ENCODE measurements around the gene AP4E1.

Gene AP4E1

DNA sequence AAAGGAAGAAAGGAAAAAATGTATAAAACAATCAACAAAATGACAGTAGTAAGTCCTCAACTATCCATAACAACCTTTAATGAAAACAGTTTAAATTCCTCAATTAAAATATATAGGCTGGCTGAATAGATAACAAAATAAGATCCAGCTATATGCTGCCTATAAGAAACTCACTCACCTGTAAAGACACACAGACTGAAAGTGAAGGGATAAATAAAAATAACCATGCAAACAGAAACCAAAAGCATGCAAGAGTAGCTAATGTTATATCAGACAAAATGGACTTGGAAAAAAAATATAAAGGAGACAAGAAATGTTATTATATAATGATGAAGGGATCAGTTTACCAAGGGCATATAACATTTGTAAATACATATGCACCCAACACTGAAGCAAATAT lies 51.2 kb downstream of the AP4E1 start:
- ChIA-PET CTCF (interaction anchor here (0.7 to 0.9 kb wide), 2 partner anchors 14 to 203 kb away, joined by 3 to 4 read pairs; no protein-coding TSS in a partner anchor), POLR2A (no interaction called here)
- H3K4me3 ChIP-seq (ENCODE audit: low read depth, low read length): no peak overlapping the region
- DNase-seq (ENCODE audit: low read depth, low spot score): no peak
- TF ChIP-seq CTCF (IDR thresholded peaks at IDR 0.05; ENCODE audit: insufficient read depth, low read length, missing control alignments): no peak

GRCh38 chr15:50964075-50964474 lies 55.6 kb downstream of the AP4E1 start:
- CTCF ChIA-PET: no interaction called here

GRCh38 chr15:50968353-50968752 lies 59.9 kb downstream of the AP4E1 start:
- no peak for TF ChIP-seq CTCF (IDR thresholded peaks at IDR 0.05; ENCODE audit: insufficient read depth, low read length, missing control alignments)
- ChIA-PET CTCF (no interaction called here), POLR2A (no interaction called here)
- no peak overlapping the region for H3K4me3 ChIP-seq (ENCODE audit: low read depth, low read length)
- DNase-seq (ENCODE audit: low read depth, low spot score): no peak

More at GRCh38 chr15:50964075-50964474, 55.6 kb downstream of the AP4E1 start:
- no peak for TF ChIP-seq CTCF (IDR thresholded peaks at IDR 0.05; ENCODE audit: insufficient read depth, low read length, missing control alignments)
- H3K4me3 ChIP-seq (ENCODE audit: low read depth, low read length): no peak overlapping the region
- POLR2A ChIA-PET: no interaction called here
- no peak for DNase-seq (ENCODE audit: low read depth, low spot score)

DNA sequence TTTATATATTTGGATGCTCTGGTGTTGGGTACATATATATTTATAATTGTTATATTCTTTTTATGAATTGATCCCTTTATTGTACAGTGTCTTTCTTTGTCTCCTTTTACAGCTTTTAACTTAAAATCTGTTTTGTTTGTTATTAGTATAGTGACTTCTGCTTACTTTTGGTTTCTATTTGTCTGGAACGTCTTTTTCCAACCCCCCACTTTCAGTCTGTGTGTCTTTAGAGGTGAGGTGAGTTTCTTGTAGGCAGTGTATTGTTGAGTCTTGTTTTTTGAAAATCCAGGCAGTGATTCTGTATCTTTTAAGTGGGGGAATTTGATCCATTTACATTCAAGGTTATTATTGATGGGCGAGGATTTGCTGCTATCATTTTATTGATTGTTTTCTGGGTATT lies 62.0 kb downstream of the AP4E1 start:
- POLR2A ChIA-PET: no interaction called here
- H3K4me3 ChIP-seq (ENCODE audit: low read depth, low read length): no peak overlapping the region
- DNase-seq (ENCODE audit: low read depth, low spot score): no peak
- CTCF ChIA-PET: no interaction called here
- TF ChIP-seq CTCF (IDR thresholded peaks at IDR 0.05; ENCODE audit: insufficient read depth, low read length, missing control alignments): no peak

DNA sequence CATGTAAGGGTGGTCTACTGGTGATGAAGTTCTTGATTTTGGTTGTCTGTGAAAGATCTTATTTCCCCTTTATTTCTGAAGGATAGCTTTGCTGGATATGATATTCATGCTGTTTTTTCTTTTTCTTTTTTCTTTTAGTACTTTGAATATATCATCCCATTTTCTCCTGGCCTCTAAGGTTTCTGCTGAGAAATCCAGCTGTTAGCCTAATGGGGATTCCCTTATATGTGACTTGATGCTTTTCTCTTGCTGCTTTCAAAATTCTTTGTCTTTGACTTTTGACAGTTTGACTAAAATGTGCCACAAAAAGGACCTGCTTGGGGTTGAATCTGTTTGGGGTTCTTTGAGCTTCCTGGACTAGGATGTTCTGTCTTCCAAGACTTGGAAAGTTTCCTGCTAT lies 62.6 kb downstream of the AP4E1 start:
- POLR2A ChIA-PET: no interaction called here
- CTCF ChIA-PET: no interaction called here
- H3K4me3 ChIP-seq (ENCODE audit: low read depth, low read length): no peak overlapping the region
- no peak for TF ChIP-seq CTCF (IDR thresholded peaks at IDR 0.05; ENCODE audit: insufficient read depth, low read length, missing control alignments)
- DNase-seq (ENCODE audit: low read depth, low spot score): no peak

DNA sequence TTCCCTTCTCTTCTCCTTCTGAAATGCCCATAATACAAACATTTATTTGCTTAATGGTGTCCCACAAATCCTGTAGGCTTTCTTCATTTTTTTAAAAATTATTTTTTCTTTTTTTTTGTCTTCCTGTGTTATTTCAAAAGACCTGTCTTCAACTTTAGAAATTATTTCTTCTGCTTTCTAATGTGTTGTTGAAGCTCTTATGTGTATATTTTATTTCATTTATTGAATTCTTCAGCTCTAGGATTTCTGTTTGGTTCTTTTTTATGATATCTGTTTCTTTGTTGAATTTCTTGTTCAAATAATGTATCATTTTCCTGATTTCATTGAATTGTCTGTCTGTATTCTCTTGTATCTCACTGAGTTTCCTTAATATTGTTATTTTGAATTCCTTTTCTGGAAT lies 63.1 kb downstream of the AP4E1 start:
- DNase-seq (ENCODE audit: low read depth, low spot score): no peak
- H3K4me3 ChIP-seq (ENCODE audit: low read depth, low read length): no peak overlapping the region
- TF ChIP-seq CTCF (IDR thresholded peaks at IDR 0.05; ENCODE audit: insufficient read depth, low read length, missing control alignments): no peak
- CTCF ChIA-PET: no interaction called here
- POLR2A ChIA-PET: no interaction called here
